ENCODE data around the gene PTPRU. TPM values are rescaled to one million over a fixed set of nuclear protein-coding genes. Genes with fewer than 3 reads are reported as not detected.

The PTPRU gene
- total RNA-seq, 1 experiment from 2014 or later: 40.7 TPM

DNA sequence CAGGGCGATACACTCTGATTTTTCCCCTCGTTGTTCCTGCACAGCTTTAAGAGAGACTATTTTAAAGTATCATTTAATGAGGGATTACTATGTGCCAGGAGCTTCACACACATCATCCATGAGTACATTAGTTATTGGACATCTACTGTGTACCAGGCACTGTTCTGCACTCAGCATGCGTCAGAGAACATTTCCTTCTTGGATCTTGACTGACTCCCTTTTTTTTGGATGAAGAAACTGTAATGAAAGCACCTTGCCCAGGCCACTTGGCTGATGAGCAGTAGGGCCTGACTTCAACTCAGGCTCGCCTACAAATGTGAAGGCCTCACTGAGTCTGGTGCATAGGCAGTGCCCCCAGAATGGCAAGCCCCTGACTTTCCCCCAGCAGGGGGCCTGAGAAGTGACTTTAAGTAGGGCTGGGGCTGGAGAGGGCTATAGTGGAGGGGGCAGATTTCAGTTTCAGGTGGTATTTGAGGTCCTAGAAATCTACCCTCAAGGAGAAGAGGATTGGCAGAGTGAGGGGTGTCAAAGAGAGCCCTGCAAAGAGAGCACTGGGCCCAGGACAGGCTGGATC, 50.0 kb downstream of the PTPRU start:
- Histone ChIP-seq H4K20me1 (ENCODE audit: insufficient read depth) (no peaks in the 10 kb centered on the region), H3K27me3 (ENCODE audit: insufficient read depth, low read length) (no peaks in the 10 kb centered on the region), H3K36me3 (ENCODE audit: control insufficient read depth in 1 of 2, insufficient read depth in 2 of 2, low read length in 2 of 2) (no peaks in the 10 kb centered on the region), H3K4me3 (replicated peaks in 1 of 2; ENCODE audit: low read depth in 1 of 2, low read length in 2 of 2) (no peak overlapping the region), H3K4me2 (ENCODE audit: low read length) (no peak overlapping the region), H2AFZ (ENCODE audit: low read depth, low read length, poor library complexity, severe bottlenecking) (no peak overlapping the region), H3K9me2 (ENCODE audit: insufficient read depth) (no peaks in the 10 kb centered on the region), H3K4me1 (ENCODE audit: control insufficient read depth in 1 of 2, insufficient read depth in 2 of 2, low read length in 2 of 2) (peaks cover 4 to 14% of the 10 kb centered on the region in 2 experiments; a peak in 3 of 4 replicates), H3K9ac (ENCODE audit: low read length) (no peak overlapping the region), H3K79me2 (ENCODE audit: insufficient read depth, low read length) (no peaks in the 10 kb centered on the region), H3K27ac (ENCODE audit: low read depth, low read length) (no peak overlapping the region), H3K9me3 (ENCODE audit: control insufficient read depth in 1 of 2, insufficient read depth in 1 of 2, low read depth in 1 of 2, low read length in 2 of 2) (no peaks in the 10 kb centered on the region)
- ChIA-PET RAD21 (ENCODE audit: low non-redundant PET in 1 of 2, low total read pairs in 2 of 2, uncharacterized antibody in 2 of 2, unreplicated experiment in 2 of 2) (no interaction called here), CTCF (no interaction called here), POLR2A (no interaction called here)
- TF ChIP-seq ELF1 (IDR thresholded peaks at IDR 0.05; ENCODE audit: borderline replicate concordance, low read depth): no peak
- TF ChIP-seq, protein P1, sequence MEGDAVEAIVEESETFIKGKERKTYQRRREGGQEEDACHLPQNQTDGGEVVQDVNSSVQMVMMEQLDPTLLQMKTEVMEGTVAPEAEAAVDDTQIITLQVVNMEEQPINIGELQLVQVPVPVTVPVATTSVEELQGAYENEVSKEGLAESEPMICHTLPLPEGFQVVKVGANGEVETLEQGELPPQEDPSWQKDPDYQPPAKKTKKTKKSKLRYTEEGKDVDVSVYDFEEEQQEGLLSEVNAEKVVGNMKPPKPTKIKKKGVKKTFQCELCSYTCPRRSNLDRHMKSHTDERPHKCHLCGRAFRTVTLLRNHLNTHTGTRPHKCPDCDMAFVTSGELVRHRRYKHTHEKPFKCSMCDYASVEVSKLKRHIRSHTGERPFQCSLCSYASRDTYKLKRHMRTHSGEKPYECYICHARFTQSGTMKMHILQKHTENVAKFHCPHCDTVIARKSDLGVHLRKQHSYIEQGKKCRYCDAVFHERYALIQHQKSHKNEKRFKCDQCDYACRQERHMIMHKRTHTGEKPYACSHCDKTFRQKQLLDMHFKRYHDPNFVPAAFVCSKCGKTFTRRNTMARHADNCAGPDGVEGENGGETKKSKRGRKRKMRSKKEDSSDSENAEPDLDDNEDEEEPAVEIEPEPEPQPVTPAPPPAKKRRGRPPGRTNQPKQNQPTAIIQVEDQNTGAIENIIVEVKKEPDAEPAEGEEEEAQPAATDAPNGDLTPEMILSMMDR (IDR thresholded peaks at IDR 0.05 in 2 of 3, conservative IDR thresholded peaks at IDR 0.05 in 1 of 3; ENCODE audit: borderline replicate concordance in 1 of 3, insufficient read depth in 1 of 3, low read depth in 2 of 3, low read length in 2 of 3): no peak
- no peak for TF ChIP-seq EZH2phosphoT487 (IDR thresholded peaks at IDR 0.05; ENCODE audit: borderline replicate concordance)
- no peak for TF ChIP-seq ZFX (IDR thresholded peaks at IDR 0.05)
- no peak for TF ChIP-seq SIN3A (IDR thresholded peaks at IDR 0.05; ENCODE audit: low read depth)
- TF ChIP-seq FOSL1 (IDR thresholded peaks at IDR 0.05; ENCODE audit: low read depth): no peak
- TF ChIP-seq, protein P2, sequence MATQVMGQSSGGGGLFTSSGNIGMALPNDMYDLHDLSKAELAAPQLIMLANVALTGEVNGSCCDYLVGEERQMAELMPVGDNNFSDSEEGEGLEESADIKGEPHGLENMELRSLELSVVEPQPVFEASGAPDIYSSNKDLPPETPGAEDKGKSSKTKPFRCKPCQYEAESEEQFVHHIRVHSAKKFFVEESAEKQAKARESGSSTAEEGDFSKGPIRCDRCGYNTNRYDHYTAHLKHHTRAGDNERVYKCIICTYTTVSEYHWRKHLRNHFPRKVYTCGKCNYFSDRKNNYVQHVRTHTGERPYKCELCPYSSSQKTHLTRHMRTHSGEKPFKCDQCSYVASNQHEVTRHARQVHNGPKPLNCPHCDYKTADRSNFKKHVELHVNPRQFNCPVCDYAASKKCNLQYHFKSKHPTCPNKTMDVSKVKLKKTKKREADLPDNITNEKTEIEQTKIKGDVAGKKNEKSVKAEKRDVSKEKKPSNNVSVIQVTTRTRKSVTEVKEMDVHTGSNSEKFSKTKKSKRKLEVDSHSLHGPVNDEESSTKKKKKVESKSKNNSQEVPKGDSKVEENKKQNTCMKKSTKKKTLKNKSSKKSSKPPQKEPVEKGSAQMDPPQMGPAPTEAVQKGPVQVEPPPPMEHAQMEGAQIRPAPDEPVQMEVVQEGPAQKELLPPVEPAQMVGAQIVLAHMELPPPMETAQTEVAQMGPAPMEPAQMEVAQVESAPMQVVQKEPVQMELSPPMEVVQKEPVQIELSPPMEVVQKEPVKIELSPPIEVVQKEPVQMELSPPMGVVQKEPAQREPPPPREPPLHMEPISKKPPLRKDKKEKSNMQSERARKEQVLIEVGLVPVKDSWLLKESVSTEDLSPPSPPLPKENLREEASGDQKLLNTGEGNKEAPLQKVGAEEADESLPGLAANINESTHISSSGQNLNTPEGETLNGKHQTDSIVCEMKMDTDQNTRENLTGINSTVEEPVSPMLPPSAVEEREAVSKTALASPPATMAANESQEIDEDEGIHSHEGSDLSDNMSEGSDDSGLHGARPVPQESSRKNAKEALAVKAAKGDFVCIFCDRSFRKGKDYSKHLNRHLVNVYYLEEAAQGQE (IDR thresholded peaks at IDR 0.05; ENCODE audit: low read depth): no peak
- TF ChIP-seq CEBPB (IDR thresholded peaks at IDR 0.05; ENCODE audit: low read depth): no peak
- TF ChIP-seq POLR2A (IDR thresholded peaks at IDR 0.05; ENCODE audit: borderline replicate concordance, extremely low read depth, insufficient read depth, insufficient read length): no peak
- TF ChIP-seq, protein P3, sequence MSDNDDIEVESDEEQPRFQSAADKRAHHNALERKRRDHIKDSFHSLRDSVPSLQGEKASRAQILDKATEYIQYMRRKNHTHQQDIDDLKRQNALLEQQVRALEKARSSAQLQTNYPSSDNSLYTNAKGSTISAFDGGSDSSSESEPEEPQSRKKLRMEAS (IDR thresholded peaks at IDR 0.05): no peak
- intact Hi-C loops (cut with micrococcal nuclease): no loop called here
- DNase-seq (ENCODE audit: low read depth, low spot score): no peak
- BruUV-seq (replicated peaks): no TSS peak
- ATAC-seq: no peak
